GM23338 (cell line): ENCODE results near the gene CPE. TPM values are rescaled to one million over a fixed set of nuclear protein-coding genes. Genes with fewer than 3 reads are reported as not detected.

Source experiments
- ATAC-seq: fragments of 200-7000 bp; cut with Tn5 transposase; 3 replicates; pipeline ENCODE4 v1.9.1; 2020
- DNase-seq: peaks from one replicate; pipeline ENCODE4 v3.0.0-alpha.2; 2015; ENCODE audit warnings: low spot score
- H2AFZ ChIP-seq: fragments of 200-600 bp; sonication (generic); 2 replicates; pipeline ENCODE4 v1.8.0; 2016; ENCODE audit warnings: antibody characterized with exemption, mild to moderate bottlenecking, moderate library complexity
- H3F3A ChIP-seq: fragments of 200-600 bp; sonication (generic); replicated peaks from 2 replicates; pipeline ENCODE4 v1.8.0; 2017; ENCODE audit warnings: antibody characterized with exemption, mixed run types, low read depth
- H3K27ac ChIP-seq: fragments of 200-600 bp; sonication (generic); 2 replicates; pipeline ENCODE4 v1.6.1; 2016; ENCODE audit warnings: low read depth
- H3K27me3 ChIP-seq: fragments of 200-600 bp; sonication (generic); 2 replicates; pipeline ENCODE4 v1.8.0; 2016; ENCODE audit warnings: mild to moderate bottlenecking, mixed run types, moderate library complexity; ENCODE audit not compliant: insufficient read depth
- H3K36me3 ChIP-seq: fragments of 200-600 bp; sonication (generic); 2 replicates; pipeline ENCODE4 v1.8.0; 2016; ENCODE audit warnings: mild to moderate bottlenecking; ENCODE audit not compliant: insufficient read depth
- H3K4me1 ChIP-seq: fragments of 200-600 bp; sonication (generic); 2 replicates; pipeline ENCODE4 v1.8.0; 2016; ENCODE audit warnings: mild to moderate bottlenecking, moderate library complexity; ENCODE audit not compliant: insufficient read depth
- H3K4me2 ChIP-seq: fragments of 200-600 bp; sonication (generic); 2 replicates; pipeline ENCODE4 v1.7.1; 2017; ENCODE audit warnings: mixed run types
- H3K4me3 ChIP-seq: fragments of 200-600 bp; sonication (generic); 2 replicates; pipeline ENCODE4 v1.6.1; 2016; ENCODE audit warnings: mixed run types
- H3K79me2 ChIP-seq: fragments of 200-600 bp; sonication (generic); replicated peaks from 2 replicates; pipeline ENCODE4 v1.8.0; 2017; ENCODE audit warnings: mild to moderate bottlenecking; ENCODE audit not compliant: insufficient read depth
- H3K9me2 ChIP-seq: fragments of 200-600 bp; sonication (generic); 2 replicates; pipeline ENCODE4 v1.8.0; 2017; ENCODE audit not compliant: insufficient read depth
- H4K20me1 ChIP-seq: fragments of 200-600 bp; sonication (generic); replicated peaks from 2 replicates; pipeline ENCODE4 v1.8.0; 2017; ENCODE audit warnings: mild to moderate bottlenecking; ENCODE audit not compliant: insufficient read depth
- H3K27ac Mint-ChIP-seq: 2 replicates; pipeline ENCODE4 v1.8.0; 2020; ENCODE audit warnings: inconsistent platforms, mild to moderate bottlenecking, moderate library complexity, mixed read lengths
- H3K27me3 Mint-ChIP-seq: 3 replicates; pipeline ENCODE4 v1.8.0; 2022; ENCODE audit warnings: low read depth, mild to moderate bottlenecking, moderate library complexity, mixed read lengths, inconsistent platforms; ENCODE audit not compliant: insufficient read depth, poor library complexity
- H3K36me3 Mint-ChIP-seq: 3 replicates; pipeline ENCODE4 v1.8.0; 2021; ENCODE audit warnings: low read depth, mild to moderate bottlenecking, inconsistent platforms, moderate library complexity, mixed read lengths
- H3K4me1 Mint-ChIP-seq: 3 replicates; pipeline ENCODE4 v1.8.0; 2020; ENCODE audit warnings: mild to moderate bottlenecking, inconsistent platforms, mixed read lengths
- H3K4me3 Mint-ChIP-seq: 3 replicates; pipeline ENCODE4 v1.8.0; 2021; ENCODE audit warnings: moderate library complexity, mild to moderate bottlenecking, inconsistent platforms, mixed read lengths
- H3K9me3 Mint-ChIP-seq: 3 replicates; pipeline ENCODE4 v1.8.0; 2020; ENCODE audit warnings: moderate library complexity, mild to moderate bottlenecking, inconsistent platforms, mixed read lengths
- CREB1 ChIP-seq: fragments of 250-450 bp; sonication (Bioruptor Pico); IDR thresholded peaks from 2 replicates; pipeline ENCODE4 v1.5.0; 2020; ENCODE audit warnings: low read depth, mild to moderate bottlenecking, moderate library complexity
- CTCF ChIP-seq, 2 experiments: fragments of 200-600 bp in 1 of 2; sonication (generic) in 1 of 2; conservative IDR thresholded peaks; 2 replicates each; pipeline versions ENCODE4 v1.5.1 to v1.6.1; 2016 to 2017; ENCODE audit warnings: antibody characterized with exemption in 2 of 2, low read depth in 2 of 2, mild to moderate bottlenecking in 2 of 2, moderate library complexity in 1 of 2
- ETS1 ChIP-seq: IDR thresholded peaks from 2 replicates; pipeline ENCODE4 v1.6.1; 2016; ENCODE audit warnings: antibody characterized with exemption
- EZH2 ChIP-seq: fragments of 200-600 bp; sonication (generic); IDR thresholded peaks from one replicate; pipeline ENCODE4 v1.8.0; 2017; ENCODE audit warnings: antibody characterized with exemption, mild to moderate bottlenecking, low read depth; ENCODE audit not compliant: unreplicated experiment
- EZH2phosphoT487 ChIP-seq: fragments of 200-600 bp; sonication (generic); IDR thresholded peaks from one replicate; pipeline ENCODE4 v1.8.1; 2018; ENCODE audit warnings: antibody characterized with exemption; ENCODE audit not compliant: unreplicated experiment
- JUNB ChIP-seq: IDR thresholded peaks from one replicate; pipeline ENCODE4 v1.6.1; 2016; ENCODE audit warnings: antibody characterized with exemption; ENCODE audit not compliant: unreplicated experiment
- NANOG ChIP-seq: IDR thresholded peaks from 2 replicates; pipeline ENCODE4 v1.6.1; 2016; ENCODE audit warnings: antibody characterized with exemption, borderline replicate concordance
- POLR2AphosphoS5 ChIP-seq: IDR thresholded peaks from 2 replicates; pipeline ENCODE4 v1.6.1; 2016; ENCODE audit warnings: antibody characterized with exemption, low read depth
- REST ChIP-seq: IDR thresholded peaks from one replicate; pipeline ENCODE4 v1.6.1; 2018; ENCODE audit warnings: antibody characterized with exemption; ENCODE audit not compliant: unreplicated experiment
- STAT1 ChIP-seq: IDR thresholded peaks from one replicate; pipeline ENCODE4 v1.6.1; 2016; ENCODE audit warnings: antibody characterized with exemption; ENCODE audit not compliant: unreplicated experiment
- ZNF114 ChIP-seq: fragments of 250-450 bp; sonication (Bioruptor Pico); IDR thresholded peaks from 2 replicates; pipeline ENCODE4 v1.5.0; 2020; ENCODE audit warnings: mild to moderate bottlenecking, moderate library complexity
- ZNF331 ChIP-seq: fragments of 250-450 bp; sonication (Bioruptor Pico); IDR thresholded peaks from 2 replicates; pipeline ENCODE4 v1.5.0; 2020; ENCODE audit warnings: low read depth, mild to moderate bottlenecking, moderate library complexity
- ZNF462 ChIP-seq: fragments of 250-450 bp; sonication (Bioruptor Pico); IDR thresholded peaks from 2 replicates; pipeline ENCODE4 v1.5.0; 2020; ENCODE audit warnings: mild to moderate bottlenecking, moderate library complexity
- polyA plus RNA-seq: library from polyadenylated mRNA; unstranded; fragments of >200 nt; fragmentation: Nextera tagmentation; extraction: Ambion mirVana; gene quantifications from 2 replicates; pipeline ENCODE4 v1.2.1, GENCODE V29; 2016
- total RNA-seq: library from RNA; depleted of rRNA; stranded (reverse); fragments of >200 nt; shearing (Covaris generic); gene quantifications from 2 replicates; pipeline ENCODE4 v1.2.3, GENCODE V29; 2014

Gene CPE
- total and polyA plus RNA-seq, 2 experiments from 2014 or later: 10.3 to 16.5 TPM

- Histone ChIP-seq H3F3A (no peaks in the 10 kb centered on the region), H3K4me2 (no peak overlapping the region), H3K27ac (no peak overlapping the region), H4K20me1 (no peaks in the 10 kb centered on the region), H3K27me3 (no peaks in the 10 kb centered on the region), H3K79me2 (no peaks in the 10 kb centered on the region), H3K4me1 (no peaks in the 10 kb centered on the region), H2AFZ (no peak overlapping the region), H3K4me3 (no peak overlapping the region), H3K9me2 (no peaks in the 10 kb centered on the region; the same call in 1 of the 2 replicates), H3K36me3 (0 out of 2 replicates have a peak, but pooled peaks cover 2% of the 10 kb centered on the region)
- Mint-ChIP-seq H3K27me3 (no peaks in the 10 kb centered on the region), H3K9me3 (peaks cover 7% of the 10 kb centered on the region), H3K27ac (no peak overlapping the region), H3K36me3 (peaks cover 9% of the 10 kb centered on the region; the same call in 1 of the 3 replicates), H3K4me3 (no peak overlapping the region), H3K4me1 (no peaks in the 10 kb centered on the region)
- no peak for TF ChIP-seq JUNB
- TF ChIP-seq CTCF (conservative IDR thresholded peaks at IDR 0.05; ENCODE audit: low read depth in 2 of 2): no peak
- no peak for TF ChIP-seq EZH2
- TF ChIP-seq ETS1: no peak
- no peak for TF ChIP-seq NANOG
- no peak for TF ChIP-seq CREB1
- no peak for TF ChIP-seq STAT1
- no peak for TF ChIP-seq POLR2AphosphoS5
- no peak for TF ChIP-seq ZNF462 (CRISPR knock-in tag)
- no peak for TF ChIP-seq REST
- no peak for TF ChIP-seq EZH2phosphoT487
- TF ChIP-seq ZNF331 (CRISPR knock-in tag): no peak
- TF ChIP-seq ZNF114: no peak
- ATAC-seq (no peak), DNase-seq (no peak)
Measured at GRCh38 chr4:165481053-165481835, 102.4 kb downstream of the CPE start.
